ENCODE data around the gene LMF1.
"Not testable (repeated sequence)": the region's sequence is repeated elsewhere in the genome, so short reads cannot be mapped to it uniquely, and the experiment has no call there.

The LMF1 gene

DNA sequence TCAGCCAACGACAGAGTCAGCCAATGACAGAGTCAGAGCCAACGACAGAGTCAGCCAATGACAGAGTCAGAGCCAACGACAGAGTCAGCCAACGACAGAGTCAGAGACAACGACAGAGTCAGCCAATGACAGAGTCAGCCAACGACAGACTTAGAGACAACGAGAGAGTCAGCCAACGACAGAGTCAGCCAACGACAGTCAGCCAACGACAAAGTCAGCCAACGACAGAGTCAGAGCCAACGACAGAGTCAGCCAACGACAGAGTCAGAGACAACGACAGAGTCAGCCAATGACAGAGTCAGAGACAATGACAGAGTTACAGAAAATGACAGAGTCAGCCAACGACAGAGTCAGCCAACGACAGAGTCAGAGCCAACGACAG, 22.9 kb downstream of the LMF1 start:
- DNase-seq (ENCODE audit: low spot score), result not testable (repeated sequence)

DNA sequence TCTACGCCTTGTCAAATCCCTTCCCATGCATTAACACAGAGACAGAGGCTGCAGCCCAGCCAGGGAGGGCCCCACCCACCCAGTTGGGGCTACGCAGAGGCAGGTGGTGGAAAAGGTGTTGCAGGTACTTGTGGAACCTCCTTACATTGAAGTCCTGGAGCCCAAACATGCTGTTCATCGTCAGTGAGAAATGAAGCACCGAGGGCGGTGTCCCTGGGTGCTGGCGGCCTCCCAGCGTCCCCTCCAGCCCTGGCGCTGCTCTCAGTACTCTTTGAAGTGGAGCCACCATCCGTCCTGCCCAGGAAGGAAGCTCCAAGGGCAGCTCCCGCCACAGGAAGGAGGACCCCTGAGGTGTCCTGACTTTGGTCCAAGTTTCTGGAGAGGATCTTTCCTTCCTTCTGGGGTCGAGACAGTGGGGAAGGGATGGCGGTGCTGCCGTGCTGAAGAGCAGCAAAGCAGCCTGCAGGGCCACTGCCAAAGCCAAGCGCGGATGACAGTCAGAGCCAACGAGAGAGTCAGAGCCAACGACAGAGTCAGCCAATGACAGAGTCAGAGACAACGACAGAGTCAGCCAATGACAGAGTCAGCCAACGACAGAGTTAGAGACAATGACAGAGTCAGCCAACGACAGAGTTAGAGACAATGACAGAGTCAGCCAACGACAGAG, 23.4 kb downstream of the LMF1 start:
- DNase-seq (ENCODE audit: low spot score), result no peak

DNA sequence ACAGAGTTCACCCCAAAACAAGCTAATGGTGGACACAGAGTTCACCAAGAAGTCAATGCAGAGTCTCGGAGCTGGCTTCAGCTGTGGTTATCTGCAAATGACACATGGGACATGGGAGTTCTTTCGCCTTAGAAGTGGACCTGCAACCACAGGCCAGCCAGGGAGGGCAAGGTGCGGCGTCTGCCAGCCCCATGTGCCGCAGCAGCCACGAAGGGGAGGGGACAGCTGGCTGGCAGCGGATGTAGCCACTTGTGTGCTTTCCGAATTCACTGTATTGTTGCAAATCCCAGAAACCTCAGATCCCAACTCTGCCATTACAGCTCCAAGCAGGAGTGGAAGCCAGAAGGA, 24.8 kb downstream of the LMF1 start:
- no peak for DNase-seq (ENCODE audit: low spot score)

DNA sequence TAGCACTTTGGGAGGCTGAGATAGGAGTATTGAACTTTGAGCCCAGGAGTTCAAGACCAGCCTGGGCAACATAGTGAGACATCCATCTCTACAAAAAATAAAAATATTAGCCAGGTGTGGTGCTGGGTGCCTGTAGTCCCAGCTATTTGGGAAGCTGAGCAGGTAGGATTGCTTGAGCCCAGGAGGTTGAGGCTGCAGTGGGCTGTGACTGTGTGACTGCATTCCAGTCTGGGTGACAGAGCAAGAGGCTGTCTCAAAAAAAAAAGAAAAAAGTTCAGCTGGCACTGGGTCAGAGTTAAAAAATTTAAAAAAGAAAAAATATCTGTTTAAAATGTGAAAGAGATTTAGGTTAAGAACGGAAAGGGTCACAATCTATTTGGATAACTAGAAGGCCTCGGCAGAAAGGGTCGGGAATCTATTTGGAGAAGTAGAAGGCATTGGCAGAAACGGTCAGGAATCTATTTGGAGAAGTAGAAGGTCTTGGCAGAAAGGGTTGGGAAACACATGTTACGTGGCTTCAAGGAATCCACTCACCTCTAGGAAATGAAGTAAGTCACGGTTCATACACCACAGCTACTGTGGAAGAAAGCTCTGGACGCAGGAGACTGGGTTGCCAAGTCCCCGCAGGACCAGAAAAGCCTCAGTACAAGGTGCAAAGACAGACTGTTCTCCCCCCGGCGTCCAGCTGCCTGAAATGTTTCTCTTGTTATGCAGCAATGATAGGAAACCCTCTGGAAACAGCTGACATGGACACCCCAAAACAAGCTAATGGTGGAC, 25.3 kb downstream of the LMF1 start:
- no peak for DNase-seq (ENCODE audit: low spot score)

DNA sequence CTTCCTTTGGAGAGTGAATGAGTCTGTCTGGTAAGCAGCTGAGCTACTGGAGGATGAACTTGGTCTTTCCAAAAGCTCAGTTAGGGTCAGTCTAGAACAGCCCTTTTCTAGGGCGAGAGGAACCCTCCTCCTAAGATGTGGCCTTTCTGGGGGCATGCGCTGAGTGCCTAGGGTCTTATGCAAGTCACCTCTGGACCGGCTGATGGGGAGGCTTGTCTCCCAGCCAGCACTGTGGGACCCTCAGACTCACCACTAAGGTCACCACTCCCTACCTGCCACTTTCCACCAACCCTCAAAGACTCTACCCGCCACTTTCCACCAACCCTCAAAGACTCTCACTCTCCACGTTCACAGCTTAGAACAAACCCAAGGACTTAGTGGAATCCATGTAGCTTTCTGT, 26.8 kb downstream of the LMF1 start:
- DNase-seq (ENCODE audit: low spot score), result no peak

DNA sequence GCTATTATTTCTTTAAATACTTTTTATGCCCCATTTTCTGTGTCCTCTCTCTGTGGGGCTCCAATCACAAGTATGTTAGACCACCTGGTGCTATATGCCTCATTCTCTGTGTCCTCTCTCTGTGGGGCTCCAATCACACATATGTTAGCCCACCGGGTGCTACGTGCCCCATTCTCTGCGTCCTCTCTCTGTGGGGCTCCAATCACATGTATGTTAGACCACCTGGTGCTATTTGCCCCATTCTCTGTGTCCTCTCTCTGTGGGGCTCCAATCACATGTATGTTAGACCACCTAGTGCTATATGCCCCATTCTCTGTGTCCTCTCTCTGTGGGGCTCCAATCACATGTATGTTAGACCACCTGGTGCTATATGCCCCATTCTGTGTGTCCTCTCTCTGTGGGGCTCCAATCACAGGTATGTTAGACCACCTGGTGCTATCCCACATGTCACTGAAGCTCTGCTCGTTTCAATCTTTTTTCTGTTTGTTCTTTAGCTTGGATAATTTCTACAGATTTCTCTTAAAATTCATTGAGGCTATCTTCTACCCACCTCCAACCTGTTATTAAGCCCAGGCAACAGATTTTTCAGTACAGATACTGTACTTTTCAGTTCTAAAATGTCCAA, 28.2 kb downstream of the LMF1 start:
- DNase-seq (ENCODE audit: low spot score), result no peak

DNA sequence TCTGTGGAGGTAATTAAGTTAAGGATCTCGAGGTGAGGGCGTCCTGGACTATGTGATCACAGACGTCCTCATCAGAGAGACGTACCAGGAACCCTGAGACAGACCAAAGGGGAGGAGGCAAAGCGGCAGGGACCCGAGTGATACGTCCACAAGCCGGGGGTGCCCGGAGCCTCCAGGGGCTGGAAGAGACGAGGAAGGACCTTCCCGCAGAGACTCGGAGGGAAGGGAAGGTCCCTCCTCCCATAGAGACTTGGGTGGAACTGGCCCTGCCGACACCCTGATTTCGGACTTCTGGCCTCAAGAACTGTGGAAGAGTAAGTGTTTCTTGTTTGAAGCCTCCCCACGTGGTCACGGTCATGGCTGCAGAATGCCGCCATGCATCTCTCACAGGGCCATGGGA, 30.8 kb downstream of the LMF1 start:
- no peak for DNase-seq (ENCODE audit: low spot score)

DNA sequence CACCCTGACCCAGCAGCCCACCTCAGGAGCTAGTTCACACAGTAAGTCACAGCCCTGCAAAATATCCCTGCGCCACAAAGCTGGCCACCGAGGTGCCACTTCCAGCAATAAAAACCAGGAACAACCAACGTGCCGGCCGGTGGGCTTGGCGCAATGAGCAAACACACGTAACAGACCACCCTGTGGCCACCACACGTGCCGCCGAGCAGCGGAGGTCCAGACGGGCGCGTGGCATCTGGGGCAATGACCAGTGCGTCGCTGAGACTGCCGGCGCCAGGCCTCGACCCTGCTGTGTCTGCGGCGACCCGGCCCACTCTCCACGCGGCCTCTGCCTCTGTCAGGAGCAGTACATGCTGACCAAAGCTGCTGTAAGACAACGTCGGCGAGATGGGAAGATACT, 31.5 kb downstream of the LMF1 start:
- no peak for DNase-seq (ENCODE audit: low spot score)

DNA sequence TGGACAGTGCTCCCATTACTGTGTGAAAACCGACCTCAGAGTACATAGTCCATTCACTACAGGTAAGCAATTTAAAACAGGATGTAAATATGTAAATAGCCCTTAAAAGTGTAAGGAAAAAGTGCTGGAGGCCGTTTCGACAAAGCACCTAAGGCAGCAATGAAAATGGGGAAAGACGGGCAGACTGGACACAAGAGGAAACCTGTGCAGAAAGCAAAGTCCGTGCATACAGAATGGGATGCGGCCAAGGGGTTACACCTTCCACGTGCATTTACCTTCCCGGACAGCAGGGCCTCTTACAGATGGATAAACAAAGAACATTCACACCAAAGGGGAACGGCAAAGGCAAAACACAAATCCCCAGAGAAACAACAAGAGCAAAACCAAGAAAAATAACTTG, 32.0 kb downstream of the LMF1 start:
- no peak for DNase-seq (ENCODE audit: low spot score)

DNA sequence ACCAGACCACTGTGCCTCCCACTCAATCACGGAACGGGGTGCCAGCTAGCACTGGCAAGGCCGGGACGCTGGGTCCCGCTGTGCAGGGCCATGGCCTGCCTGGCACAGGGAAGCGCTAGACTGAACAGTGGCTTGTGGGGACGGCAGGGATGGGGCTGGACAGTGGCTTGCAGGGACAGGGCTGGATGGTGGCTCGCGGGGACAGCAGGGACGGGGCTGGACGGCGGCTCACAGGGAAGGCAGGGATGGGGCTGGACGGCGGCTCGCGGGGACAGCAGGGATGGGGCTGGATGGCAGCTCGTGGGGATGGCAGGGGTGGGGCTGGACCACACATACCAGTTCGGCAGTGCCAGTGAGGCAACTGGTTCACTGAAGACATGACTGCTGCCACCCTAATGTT, 32.6 kb downstream of the LMF1 start:
- DNase-seq (ENCODE audit: low spot score), result no peak

DNA sequence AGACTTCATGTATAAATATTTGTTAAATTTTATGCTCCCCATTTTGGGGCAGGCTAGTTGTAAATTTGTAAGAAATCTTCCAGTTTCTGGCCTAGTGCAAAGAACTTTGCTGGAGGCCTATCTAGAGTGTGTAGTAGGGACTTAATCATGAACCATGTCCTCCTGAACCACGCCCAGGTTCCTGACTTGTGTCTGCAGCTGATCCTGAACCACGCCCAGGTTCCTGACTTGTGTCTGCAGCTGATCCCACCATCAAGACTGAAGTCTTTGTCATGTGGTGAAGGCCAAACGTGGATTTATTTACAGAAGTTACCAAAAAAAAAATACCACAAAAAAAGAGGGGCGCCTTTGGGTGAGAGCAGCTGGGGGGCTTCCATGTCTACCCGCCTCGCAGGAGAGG, 33.1 kb downstream of the LMF1 start:
- no peak for DNase-seq (ENCODE audit: low spot score)

DNA sequence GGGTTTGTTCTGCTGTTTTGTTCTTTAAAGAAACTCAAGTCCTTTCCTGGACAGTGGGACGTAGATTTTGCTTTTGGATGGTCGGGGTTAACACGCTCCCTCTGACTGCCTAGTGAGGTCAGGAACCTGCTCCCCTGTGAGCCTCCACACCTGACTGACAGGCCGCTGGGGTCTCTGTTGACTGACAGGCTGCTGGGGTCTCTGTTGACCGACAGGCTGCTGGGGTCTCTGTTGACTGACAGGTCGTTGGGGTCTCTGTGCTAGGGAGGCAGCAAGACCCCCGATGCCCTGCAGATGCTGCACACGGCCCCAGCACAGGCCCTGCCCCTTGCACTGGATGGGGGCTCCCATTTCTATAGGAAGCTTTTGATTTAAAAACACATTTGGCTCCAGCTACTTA, 33.5 kb downstream of the LMF1 start:
- no peak for DNase-seq (ENCODE audit: low spot score)

DNA sequence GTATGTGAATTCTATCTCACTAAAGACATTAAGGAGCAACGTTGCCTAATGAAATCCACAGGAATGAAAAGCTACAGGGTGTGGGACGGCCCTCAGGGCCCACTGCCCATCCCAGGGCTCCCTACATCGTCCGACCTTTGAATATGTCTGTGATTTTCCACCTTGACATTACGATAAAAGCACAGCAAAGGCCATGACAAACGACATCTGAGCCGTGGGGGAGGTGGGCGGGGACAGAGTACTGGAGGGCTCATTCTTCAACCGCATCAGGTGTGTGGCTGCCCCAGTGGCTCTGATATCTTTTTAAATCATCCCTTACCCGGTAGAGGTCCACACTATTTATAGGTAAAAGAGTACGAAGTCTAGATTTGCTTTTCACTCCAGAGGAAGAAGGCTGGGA, 35.1 kb downstream of the LMF1 start:
- DNase-seq (ENCODE audit: low spot score), result no peak

DNA sequence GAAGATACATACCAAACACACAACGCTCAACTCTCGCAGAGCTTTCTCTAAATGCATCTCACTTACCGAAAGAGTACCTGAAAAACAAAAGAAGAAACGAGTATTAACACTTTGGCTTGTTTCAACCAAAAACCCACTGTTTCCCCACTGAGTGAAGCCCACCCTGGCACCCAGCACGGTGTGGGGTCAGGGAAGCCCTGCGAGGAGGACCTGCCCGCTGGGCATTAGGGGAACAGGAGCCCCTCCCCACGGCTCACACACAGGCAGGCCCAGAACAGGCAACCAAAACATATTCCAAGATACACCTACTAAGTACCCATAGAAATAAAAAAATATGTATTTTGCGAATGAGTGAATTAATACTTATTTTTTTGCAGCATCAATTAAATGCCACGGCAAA, 36.6 kb downstream of the LMF1 start:
- no peak for DNase-seq (ENCODE audit: low spot score)

DNA sequence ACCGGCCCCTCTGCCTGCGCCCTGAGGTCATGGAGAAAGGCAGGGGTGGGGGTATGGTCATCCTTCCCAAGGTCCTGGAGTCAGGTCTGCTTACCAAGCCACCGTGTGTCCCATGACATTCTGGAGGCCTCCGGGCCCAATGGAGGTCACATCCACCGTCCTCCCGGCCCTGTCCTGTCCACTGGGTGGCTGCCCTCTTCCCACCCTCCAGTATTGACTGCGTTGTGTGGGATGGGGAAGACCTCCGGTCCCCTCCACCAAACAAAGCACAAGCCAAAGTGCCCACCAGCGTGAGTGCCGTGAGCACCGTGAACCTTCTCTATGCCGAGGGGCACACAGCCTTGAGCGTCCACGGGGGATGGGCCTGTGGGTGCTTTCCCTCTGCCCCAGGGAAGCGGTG, 37.2 kb downstream of the LMF1 start:
- DNase-seq (ENCODE audit: low spot score), result no peak

DNA sequence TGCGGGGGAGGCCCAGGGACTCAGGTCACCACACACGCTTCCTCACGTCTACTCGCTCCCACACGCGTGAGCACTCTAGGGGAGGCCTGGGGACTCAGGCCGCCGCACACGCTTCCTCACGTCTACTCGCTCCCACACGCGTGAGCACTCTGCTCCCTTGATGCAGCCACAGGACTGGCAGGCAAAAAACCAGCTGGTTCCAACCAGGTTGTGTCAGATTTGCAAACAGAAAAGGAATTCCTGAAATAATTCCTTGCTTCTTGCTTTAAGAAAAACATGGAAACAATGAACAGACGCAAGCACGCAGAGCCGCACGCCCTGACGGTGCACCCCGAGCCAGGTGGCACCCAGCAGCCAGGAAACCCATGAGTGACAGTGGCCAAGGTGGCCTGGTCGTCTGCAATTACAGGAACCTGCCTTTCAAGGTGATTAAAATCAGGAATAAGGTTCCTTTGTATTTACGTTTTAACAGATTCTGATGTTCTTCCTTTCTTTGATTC, 37.9 kb downstream of the LMF1 start:
- DNase-seq (ENCODE audit: low spot score), result no peak

DNA sequence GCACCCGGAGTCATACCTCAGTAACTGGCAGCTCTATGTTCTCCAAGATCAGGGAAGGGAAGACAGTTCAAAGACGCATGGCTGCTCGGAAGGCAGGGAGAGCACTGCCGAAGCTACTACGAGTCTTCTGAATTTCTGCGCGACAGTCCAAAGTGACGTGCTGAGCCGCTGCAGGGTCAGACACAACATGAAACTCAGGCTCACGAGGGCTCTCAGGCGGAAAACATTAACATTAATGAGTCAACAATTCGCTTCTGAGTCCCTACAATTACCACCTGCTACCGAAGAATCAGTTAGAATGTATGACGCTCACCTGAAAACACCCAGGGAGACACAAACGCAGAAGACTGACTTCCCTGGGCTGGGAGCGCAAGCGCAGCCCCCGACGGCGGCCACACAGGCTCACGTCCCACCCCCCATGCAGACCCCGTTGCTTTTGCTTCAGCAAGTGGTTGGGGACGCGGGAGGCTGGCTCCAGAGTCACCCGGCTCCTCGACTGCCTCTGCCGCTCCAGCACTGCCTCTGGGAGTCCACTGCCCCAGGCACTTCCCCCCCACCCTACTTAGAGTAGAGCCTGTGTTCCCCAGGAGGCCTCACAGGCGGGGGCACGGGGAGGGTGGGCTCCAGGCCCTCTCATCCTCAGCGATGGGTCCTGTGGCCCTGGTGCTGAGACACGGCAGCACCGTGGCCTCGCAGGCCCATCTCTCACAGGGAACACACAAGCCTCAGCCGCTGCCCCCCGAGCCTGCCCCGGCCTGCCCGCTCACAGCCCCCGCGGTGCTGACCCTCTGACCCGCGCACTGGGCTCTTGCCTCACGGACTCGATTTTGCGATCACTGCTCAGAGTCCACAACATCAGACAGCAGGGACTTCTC, 38.9 kb downstream of the LMF1 start:
- no peak for DNase-seq (ENCODE audit: low spot score)

DNA sequence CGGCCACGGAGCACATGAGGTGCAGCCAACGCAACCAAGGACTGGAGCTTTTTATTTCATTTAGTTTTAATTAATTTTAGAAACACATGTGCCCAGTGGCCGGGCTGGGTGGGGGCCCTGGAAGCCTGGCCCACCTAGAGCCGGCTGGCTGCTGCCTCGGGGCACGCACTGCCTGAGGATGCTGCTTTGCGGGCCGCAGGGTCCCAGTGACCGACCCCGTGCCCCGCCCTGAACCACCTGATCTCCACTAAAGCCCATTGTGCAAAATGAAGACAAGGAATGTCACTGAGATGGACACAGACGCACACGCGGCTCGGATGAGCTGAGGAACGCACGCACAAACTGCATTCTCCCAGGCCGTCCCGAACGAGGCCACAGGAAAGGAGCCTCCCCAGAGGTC, 39.6 kb downstream of the LMF1 start:
- DNase-seq (ENCODE audit: low spot score), result no peak

DNA sequence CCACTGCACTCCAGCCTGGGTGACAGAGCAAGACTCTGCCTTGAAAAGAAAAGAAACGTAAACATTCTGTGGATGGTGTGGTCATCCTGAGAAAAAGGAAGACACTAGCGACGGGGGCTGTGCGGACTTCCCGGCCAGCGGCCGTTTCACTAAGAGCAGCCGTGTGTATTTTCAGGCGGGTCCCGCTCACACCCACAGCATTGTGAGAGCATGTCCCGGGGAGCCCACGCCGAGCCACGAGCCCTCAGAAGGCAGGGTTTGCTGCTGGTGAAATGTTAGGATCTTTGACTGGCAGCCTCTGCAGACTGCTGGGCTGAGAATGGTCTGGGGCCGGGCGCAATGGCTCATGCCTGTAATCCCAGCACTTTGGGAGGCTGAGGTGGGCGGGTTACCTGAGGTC, 40.3 kb downstream of the LMF1 start:
- DNase-seq (ENCODE audit: low spot score), result no peak

DNA sequence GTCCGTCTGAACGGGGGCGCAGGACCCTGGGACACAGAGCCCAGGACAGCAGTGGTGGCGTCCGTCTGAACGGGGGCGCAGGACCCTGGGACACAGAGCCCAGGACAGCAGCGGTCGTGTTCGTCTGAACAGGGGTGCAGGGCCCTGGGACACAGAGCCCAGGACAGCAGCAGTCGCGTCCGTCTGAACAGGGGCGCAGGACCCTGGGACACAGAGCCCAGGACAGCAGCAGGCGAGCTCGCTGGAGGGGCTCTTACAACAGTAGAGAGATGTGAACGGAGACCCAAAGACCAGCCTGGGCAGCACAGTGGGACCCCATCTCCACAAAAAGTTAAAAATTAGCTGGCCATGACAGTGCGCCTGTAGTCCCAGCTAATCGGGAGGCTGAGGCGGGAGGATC, 40.7 kb downstream of the LMF1 start:
- DNase-seq (ENCODE audit: low spot score), result no peak

DNA sequence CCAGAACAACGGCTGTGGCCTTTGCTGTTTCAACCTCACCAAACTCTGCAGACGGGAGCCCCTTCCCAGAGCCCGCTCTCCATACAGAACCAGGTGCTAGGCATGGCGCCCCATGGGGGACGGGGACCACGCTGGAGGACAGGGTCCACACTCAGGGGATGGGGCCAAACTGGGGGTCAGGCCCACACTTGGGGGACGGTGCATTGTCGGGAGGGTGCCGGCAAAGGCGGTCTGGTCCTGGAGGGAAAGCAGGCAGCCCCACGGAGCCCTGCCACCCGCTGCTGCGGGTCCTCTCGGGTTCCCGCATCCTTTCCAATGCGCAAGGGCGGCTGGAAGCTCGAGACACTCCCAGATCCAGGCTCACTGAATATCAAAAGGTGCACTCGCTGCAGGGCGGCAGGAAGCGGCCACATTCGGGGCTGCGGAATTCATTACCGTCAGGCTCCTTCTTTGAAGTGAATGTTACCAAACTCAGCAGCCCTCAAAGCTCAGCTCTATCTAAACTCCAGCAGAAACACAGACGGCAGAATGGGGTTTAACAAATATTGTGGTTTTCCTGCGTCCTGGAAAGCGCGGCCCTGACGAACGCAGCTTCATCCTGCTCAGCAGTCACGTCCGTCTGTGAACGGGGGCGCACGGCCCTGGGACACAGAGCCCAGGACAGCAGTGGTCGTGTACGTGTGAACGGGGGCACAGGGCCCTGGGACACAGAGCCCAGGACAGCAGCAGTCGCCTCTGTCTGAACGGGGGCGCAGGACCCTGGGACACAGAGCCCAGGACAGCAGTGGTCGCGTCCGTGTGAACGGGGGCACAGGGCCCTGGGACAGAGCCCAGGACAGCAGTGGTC, 41.3 kb downstream of the LMF1 start:
- no peak for DNase-seq (ENCODE audit: low spot score)

DNA sequence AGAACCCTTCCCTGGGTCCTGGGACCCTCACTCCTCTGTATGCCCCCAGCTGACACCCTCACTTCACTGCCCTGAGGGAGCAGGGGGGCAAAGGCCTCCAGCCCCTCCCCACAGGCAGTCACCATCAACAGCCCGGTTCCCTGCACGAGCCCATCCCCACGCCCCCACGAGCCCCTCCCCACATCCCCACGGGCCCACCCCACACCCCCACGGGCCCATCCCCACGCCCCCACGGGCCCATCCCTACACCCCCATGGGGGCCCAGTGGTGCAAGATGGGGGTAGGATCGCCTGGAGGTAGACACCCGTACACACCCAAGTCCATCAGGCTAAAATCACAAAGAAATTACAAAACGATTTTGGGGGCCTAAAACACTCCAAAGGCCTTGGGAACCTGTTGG, 42.3 kb downstream of the LMF1 start:
- DNase-seq (ENCODE audit: low spot score), result no peak

All from CD4-positive, alpha-beta T cell treated with Interleukin-2 at 100 ng/mL for 4 hours (primary cell).